ENCODE measurements around the gene GLP1R. TPM values are rescaled to one million over a fixed set of nuclear protein-coding genes. Genes with fewer than 3 reads are reported as not detected.

Gene GLP1R
- total RNA-seq, 1 experiment from 2014 or later: not detected

- intact Hi-C loops (cut with micrococcal nuclease; ENCODE audit: unreplicated experiment): no loop called here
Measured at GRCh38 chr6:39074486-39074885, 25.9 kb downstream of the GLP1R start.

GRCh38 chr6:39075010-39075686, 26.6 kb downstream of the GLP1R start:
- H3K27ac ChIP-seq (ENCODE audit: low read length): no peak overlapping the region
- DNase-seq (ENCODE audit: low read depth, low spot score) (no peak), ATAC-seq (no peak)
- H3K4me3 ChIP-seq (ENCODE audit: low read depth in 2 of 2, low read length in 2 of 2): no peak overlapping the region
- intact Hi-C loops (cut with micrococcal nuclease; ENCODE audit: unreplicated experiment) (no loop called here), in situ Hi-C loops (cut with HindIII; ENCODE audit: low pct_unique_long_range_greater_than_20kb, low sequenced_read_pairs) (no loop called here)
- H3K4me1 ChIP-seq (ENCODE audit: control insufficient read depth, insufficient read depth, low read length): no peaks in the 10 kb centered on the region
- POLR2A ChIA-PET: no interaction called here
- H3K9me3 ChIP-seq (ENCODE audit: control insufficient read depth, insufficient read depth, low read depth, low read length): no peaks in the 10 kb centered on the region
- H3K27me3 ChIP-seq (ENCODE audit: control insufficient read depth, insufficient read depth, low read length): peaks cover 7% of the 10 kb centered on the region
- CTCF ChIA-PET: no interaction called here
- BruUV-seq (replicated peaks): no TSS peak
- H3K36me3 ChIP-seq (ENCODE audit: control insufficient read depth, insufficient read depth, low read length): no peaks in the 10 kb centered on the region
- TF ChIP-seq REST (IDR thresholded peaks at IDR 0.05; ENCODE audit: insufficient read depth in 1 of 2, low read depth in 2 of 2, low read length in 1 of 2) (no peak), TCF7L2 (IDR thresholded peaks at IDR 0.05; ENCODE audit: low read depth, low read length) (no peak), POLR2AphosphoS5 (IDR thresholded peaks at IDR 0.05; ENCODE audit: low read depth, low read length) (no peak), SIN3A (IDR thresholded peaks at IDR 0.05; ENCODE audit: borderline replicate concordance, insufficient read depth, low read depth, low read length) (no peak)
- TF ChIP-seq, protein P1, sequence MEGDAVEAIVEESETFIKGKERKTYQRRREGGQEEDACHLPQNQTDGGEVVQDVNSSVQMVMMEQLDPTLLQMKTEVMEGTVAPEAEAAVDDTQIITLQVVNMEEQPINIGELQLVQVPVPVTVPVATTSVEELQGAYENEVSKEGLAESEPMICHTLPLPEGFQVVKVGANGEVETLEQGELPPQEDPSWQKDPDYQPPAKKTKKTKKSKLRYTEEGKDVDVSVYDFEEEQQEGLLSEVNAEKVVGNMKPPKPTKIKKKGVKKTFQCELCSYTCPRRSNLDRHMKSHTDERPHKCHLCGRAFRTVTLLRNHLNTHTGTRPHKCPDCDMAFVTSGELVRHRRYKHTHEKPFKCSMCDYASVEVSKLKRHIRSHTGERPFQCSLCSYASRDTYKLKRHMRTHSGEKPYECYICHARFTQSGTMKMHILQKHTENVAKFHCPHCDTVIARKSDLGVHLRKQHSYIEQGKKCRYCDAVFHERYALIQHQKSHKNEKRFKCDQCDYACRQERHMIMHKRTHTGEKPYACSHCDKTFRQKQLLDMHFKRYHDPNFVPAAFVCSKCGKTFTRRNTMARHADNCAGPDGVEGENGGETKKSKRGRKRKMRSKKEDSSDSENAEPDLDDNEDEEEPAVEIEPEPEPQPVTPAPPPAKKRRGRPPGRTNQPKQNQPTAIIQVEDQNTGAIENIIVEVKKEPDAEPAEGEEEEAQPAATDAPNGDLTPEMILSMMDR (IDR thresholded peaks at IDR 0.05): no peak

More at GRCh38 chr6:39074486-39074885, 25.9 kb downstream of the GLP1R start:
- no peak for DNase-seq (ENCODE audit: low read depth, low spot score)
- no peak for ATAC-seq
- no peak overlapping the region for H3K27ac ChIP-seq (ENCODE audit: low read length)
- ChIA-PET POLR2A (no interaction called here), CTCF (no interaction called here)
- H3K27me3 ChIP-seq (ENCODE audit: control insufficient read depth, insufficient read depth, low read length): peaks cover 7% of the 10 kb centered on the region
- H3K4me1 ChIP-seq (ENCODE audit: control insufficient read depth, insufficient read depth, low read length): no peaks in the 10 kb centered on the region
- no peaks in the 10 kb centered on the region for H3K36me3 ChIP-seq (ENCODE audit: control insufficient read depth, insufficient read depth, low read length)
- in situ Hi-C loops (cut with HindIII; ENCODE audit: low pct_unique_long_range_greater_than_20kb, low sequenced_read_pairs): no loop called here
- H3K4me3 ChIP-seq (ENCODE audit: low read depth in 2 of 2, low read length in 2 of 2): no peak overlapping the region
- BruUV-seq (replicated peaks): no TSS peak
- H3K9me3 ChIP-seq (ENCODE audit: control insufficient read depth, insufficient read depth, low read depth, low read length): no peaks in the 10 kb centered on the region
- no peak for TF ChIP-seq REST (IDR thresholded peaks at IDR 0.05; ENCODE audit: insufficient read depth in 1 of 2, low read depth in 2 of 2, low read length in 1 of 2)
- no peak for TF ChIP-seq TCF7L2 (IDR thresholded peaks at IDR 0.05; ENCODE audit: low read depth, low read length)

Measured in Panc1 (cell line).